HepG2 (cell line): ENCODE measurements around the gene RHBDL1. TPM values are rescaled to one million over a fixed set of nuclear protein-coding genes. Genes with fewer than 3 reads are reported as not detected.
A peak's percentile ranks its signal among the peaks of the same experiment; 100 is the strongest.

ENCODE experiments used
- CBFB ChIP-seq: sonication (generic); formaldehyde crosslinking; IDR thresholded peaks from 2 replicates; pipeline ENCODE4 v1.4.0; 2020; ENCODE audit warnings: missing genetic modification reagents
- CBX5 ChIP-seq: sonication (generic); formaldehyde crosslinking; IDR thresholded peaks from 2 replicates; pipeline ENCODE4 v1.4.0; 2020; ENCODE audit warnings: missing genetic modification reagents, borderline replicate concordance
- MED8 ChIP-seq: sonication (generic); formaldehyde crosslinking; IDR thresholded peaks from 2 replicates; pipeline ENCODE4 v1.8.1; 2023; ENCODE audit warnings: mild to moderate bottlenecking, missing genetic modification reagents; ENCODE audit not compliant: insufficient replicate concordance
- NFATC3 ChIP-seq: sonication (generic); formaldehyde crosslinking; IDR thresholded peaks from 2 replicates; pipeline ENCODE4 v1.5.1; 2020; ENCODE audit warnings: mild to moderate bottlenecking, missing genetic modification reagents
- RXRB ChIP-seq: IDR thresholded peaks from 2 replicates; pipeline ENCODE4 v1.6.1; 2016; ENCODE audit warnings: borderline replicate concordance, missing genetic modification reagents, missing compliant biosample characterization
- SP1 ChIP-seq, 2 experiments: fragments of 450-650 bp in 1 of 2; sonication (generic) in 1 of 2; formaldehyde crosslinking in 1 of 2; IDR thresholded peaks; 2 replicates each; pipeline versions ENCODE4 v1.4.0 to v1.6.1; 2016 to 2020; ENCODE audit warnings: missing genetic modification reagents in 1 of 2
- ZBTB3 ChIP-seq: sonication (generic); formaldehyde crosslinking; IDR thresholded peaks from 2 replicates; pipeline ENCODE4 v1.4.0; 2020; ENCODE audit warnings: low read depth, mild to moderate bottlenecking, moderate library complexity, missing genetic modification reagents, borderline replicate concordance
- ZBTB38 ChIP-seq: sonication (generic); formaldehyde crosslinking; IDR thresholded peaks from 2 replicates; pipeline ENCODE4 v1.5.1; 2020; ENCODE audit warnings: mild to moderate bottlenecking, missing genetic modification reagents
- ZSCAN31 ChIP-seq: sonication (generic); formaldehyde crosslinking; IDR thresholded peaks from 2 replicates; pipeline ENCODE4 v1.5.0; 2020; ENCODE audit warnings: low read depth, mild to moderate bottlenecking, missing genetic modification reagents
- polyA plus RNA-seq, 8 experiments: library from polyadenylated mRNA; depleted of rRNA in 3 of 8; stranded (reverse) in 7 of 8; unstranded in 1 of 8; fragments of >200 nt; fragmentation: Illumina TruSeq in 4 of 8; extraction: Trizol in 4 of 8; gene quantifications; 2 replicates each; pipeline versions ENCODE4 v1.2.1 to v1.2.3, GENCODE V29; 2011 to 2016; ENCODE audit warnings: low read depth in 4 of 8, missing spikeins in 1 of 8, mixed read lengths in 1 of 8; ENCODE audit not compliant: insufficient read depth in 1 of 8
- total RNA-seq, 5 experiments: library from RNA; depleted of rRNA; stranded (reverse); fragments of >200 nt; fragmentation: Illumina TruSeq; extraction: Trizol; gene quantifications; 2 replicates each; pipeline ENCODE4 v1.2.3, GENCODE V29; 2016; ENCODE audit warnings: low read depth in 1 of 5
- TF ChIP-seq, protein P1 (sequence below): sonication (generic); formaldehyde crosslinking; IDR thresholded peaks from 2 replicates; pipeline ENCODE4 v1.5.0; 2020; ENCODE audit warnings: missing genetic modification reagents
- TF ChIP-seq, protein P2 (sequence below): sonication (generic); formaldehyde crosslinking; IDR thresholded peaks from 2 replicates; pipeline ENCODE4 v1.5.1; 2020; ENCODE audit warnings: missing genetic modification reagents, mild to moderate bottlenecking, borderline replicate concordance
- TF ChIP-seq, protein P3 (sequence below): sonication (generic); formaldehyde crosslinking; IDR thresholded peaks from 2 replicates; pipeline ENCODE4 v1.4.0; 2020; ENCODE audit warnings: missing genetic modification reagents, borderline replicate concordance
- TF ChIP-seq, protein P4 (sequence below): sonication (generic); formaldehyde crosslinking; IDR thresholded peaks from 2 replicates; pipeline ENCODE4 v1.8.0; 2022; ENCODE audit warnings: missing genetic modification reagents, mild to moderate bottlenecking, borderline replicate concordance
- TF ChIP-seq, protein P5 (sequence below): sonication (generic); formaldehyde crosslinking; IDR thresholded peaks from 2 replicates; pipeline ENCODE4 v1.4.0; 2020; ENCODE audit warnings: missing genetic modification reagents, mild to moderate bottlenecking, borderline replicate concordance

The RHBDL1 gene
- total and polyA plus RNA-seq, 2 of the 13 experiments (the other 11 are each of a cell fraction or from before 2014, with no cell fraction given): 1.8 to 3.8 TPM

DNA sequence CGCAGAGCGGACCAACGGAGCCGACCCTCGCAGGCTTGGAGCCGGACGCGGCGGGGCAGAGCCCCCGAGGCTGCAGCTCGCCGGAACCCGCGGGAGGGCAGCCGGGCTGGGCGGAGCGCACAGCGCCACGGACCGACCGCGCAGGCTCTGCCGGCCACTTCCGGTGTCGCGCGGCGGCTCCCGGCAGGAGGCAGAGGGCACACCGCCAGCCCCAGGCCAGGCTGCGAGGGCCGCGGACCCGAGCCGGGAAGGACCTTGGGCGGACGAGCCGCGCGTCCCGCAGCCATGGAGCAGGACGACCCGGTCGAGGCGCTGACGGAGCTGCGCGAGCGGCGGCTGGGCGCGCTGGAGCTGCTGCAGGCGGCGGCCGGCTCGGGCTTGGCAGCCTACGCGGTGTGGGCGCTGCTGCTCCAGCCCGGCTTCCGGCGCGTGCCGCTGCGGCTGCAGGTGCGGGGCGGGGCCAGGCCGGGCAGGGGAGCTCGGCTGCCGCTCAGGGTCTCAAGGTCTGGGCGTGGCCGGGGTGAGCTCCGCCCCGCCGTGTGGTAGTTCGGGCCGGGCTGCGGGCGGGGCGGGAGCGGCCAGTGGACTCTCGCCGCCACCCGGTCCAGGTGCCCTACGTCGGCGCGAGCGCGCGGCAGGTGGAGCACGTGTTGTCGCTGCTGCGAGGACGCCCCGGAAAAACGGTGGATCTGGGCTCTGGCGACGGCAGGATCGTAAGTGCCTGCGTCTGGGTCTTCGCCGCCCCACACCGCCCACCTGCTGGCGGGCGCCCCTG, 45.7 kb downstream of the RHBDL1 start, which contains the start of gene ANTKMT (continued):
- TF ChIP-seq, protein P1, sequence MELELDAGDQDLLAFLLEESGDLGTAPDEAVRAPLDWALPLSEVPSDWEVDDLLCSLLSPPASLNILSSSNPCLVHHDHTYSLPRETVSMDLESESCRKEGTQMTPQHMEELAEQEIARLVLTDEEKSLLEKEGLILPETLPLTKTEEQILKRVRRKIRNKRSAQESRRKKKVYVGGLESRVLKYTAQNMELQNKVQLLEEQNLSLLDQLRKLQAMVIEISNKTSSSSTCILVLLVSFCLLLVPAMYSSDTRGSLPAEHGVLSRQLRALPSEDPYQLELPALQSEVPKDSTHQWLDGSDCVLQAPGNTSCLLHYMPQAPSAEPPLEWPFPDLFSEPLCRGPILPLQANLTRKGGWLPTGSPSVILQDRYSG (CRISPR knock-in tag): peak; percentile 51; the same call in 1 of the 2 replicates
- TF ChIP-seq NFATC3 (CRISPR knock-in tag) (no peak), ZBTB38 (CRISPR knock-in tag) (peak; percentile 93), CBX5 (CRISPR knock-in tag) (no peak), RXRB (CRISPR knock-in tag) (peak; percentile 32; the same call in 1 of the 2 replicates), MED8 (CRISPR knock-in tag) (peak; percentile 15), ZSCAN31 (CRISPR knock-in tag) (peak; percentile 76), ZBTB3 (no peak), CBFB (CRISPR knock-in tag) (no peak; the same call in 1 of the 2 replicates), SP1 (IDR thresholded peaks at IDR 0.05) (no peak), SP1 (CRISPR knock-in tag; IDR thresholded peaks at IDR 0.05) (peak; percentile 70)
- TF ChIP-seq, protein P2, sequence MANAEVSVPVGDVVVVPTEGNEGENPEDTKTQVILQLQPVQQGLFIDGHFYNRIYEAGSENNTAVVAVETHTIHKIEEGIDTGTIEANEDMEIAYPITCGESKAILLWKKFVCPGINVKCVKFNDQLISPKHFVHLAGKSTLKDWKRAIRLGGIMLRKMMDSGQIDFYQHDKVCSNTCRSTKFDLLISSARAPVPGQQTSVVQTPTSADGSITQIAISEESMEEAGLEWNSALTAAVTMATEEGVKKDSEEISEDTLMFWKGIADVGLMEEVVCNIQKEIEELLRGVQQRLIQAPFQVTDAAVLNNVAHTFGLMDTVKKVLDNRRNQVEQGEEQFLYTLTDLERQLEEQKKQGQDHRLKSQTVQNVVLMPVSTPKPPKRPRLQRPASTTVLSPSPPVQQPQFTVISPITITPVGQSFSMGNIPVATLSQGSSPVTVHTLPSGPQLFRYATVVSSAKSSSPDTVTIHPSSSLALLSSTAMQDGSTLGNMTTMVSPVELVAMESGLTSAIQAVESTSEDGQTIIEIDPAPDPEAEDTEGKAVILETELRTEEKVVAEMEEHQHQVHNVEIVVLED: peak; percentile 54
- TF ChIP-seq, protein P3, sequence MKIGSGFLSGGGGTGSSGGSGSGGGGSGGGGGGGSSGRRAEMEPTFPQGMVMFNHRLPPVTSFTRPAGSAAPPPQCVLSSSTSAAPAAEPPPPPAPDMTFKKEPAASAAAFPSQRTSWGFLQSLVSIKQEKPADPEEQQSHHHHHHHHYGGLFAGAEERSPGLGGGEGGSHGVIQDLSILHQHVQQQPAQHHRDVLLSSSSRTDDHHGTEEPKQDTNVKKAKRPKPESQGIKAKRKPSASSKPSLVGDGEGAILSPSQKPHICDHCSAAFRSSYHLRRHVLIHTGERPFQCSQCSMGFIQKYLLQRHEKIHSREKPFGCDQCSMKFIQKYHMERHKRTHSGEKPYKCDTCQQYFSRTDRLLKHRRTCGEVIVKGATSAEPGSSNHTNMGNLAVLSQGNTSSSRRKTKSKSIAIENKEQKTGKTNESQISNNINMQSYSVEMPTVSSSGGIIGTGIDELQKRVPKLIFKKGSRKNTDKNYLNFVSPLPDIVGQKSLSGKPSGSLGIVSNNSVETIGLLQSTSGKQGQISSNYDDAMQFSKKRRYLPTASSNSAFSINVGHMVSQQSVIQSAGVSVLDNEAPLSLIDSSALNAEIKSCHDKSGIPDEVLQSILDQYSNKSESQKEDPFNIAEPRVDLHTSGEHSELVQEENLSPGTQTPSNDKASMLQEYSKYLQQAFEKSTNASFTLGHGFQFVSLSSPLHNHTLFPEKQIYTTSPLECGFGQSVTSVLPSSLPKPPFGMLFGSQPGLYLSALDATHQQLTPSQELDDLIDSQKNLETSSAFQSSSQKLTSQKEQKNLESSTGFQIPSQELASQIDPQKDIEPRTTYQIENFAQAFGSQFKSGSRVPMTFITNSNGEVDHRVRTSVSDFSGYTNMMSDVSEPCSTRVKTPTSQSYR (CRISPR knock-in tag): peak; percentile 33
- TF ChIP-seq, protein P4, sequence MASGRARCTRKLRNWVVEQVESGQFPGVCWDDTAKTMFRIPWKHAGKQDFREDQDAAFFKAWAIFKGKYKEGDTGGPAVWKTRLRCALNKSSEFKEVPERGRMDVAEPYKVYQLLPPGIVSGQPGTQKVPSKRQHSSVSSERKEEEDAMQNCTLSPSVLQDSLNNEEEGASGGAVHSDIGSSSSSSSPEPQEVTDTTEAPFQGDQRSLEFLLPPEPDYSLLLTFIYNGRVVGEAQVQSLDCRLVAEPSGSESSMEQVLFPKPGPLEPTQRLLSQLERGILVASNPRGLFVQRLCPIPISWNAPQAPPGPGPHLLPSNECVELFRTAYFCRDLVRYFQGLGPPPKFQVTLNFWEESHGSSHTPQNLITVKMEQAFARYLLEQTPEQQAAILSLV (CRISPR knock-in tag): peak; percentile 85
- TF ChIP-seq, protein P5, sequence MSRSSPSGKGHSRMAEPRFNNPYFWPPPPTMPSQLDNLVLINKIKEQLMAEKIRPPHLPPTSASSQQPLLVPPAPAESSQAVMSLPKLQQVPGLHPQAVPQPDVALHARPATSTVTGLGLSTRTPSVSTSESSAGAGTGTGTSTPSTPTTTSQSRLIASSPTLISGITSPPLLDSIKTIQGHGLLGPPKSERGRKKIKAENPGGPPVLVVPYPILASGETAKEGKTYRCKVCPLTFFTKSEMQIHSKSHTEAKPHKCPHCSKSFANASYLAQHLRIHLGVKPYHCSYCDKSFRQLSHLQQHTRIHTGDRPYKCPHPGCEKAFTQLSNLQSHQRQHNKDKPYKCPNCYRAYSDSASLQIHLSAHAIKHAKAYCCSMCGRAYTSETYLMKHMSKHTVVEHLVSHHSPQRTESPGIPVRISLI (CRISPR knock-in tag): no peak
